Adrenal gland (tissue), 5 donors: ENCODE data around the gene MBD4.
"Not testable (repeated sequence)": the region's sequence is repeated elsewhere in the genome, so short reads cannot be mapped to it uniquely, and the experiment has no call there.

Source experiments
- POLR2A ChIP-seq, 2 donors: fragments of 450-650 bp; IDR thresholded peaks; one replicate each; pipeline ENCODE4 v1.6.1; 2017; ENCODE audit warnings: antibody characterized with exemption in 2 of 2, mild to moderate bottlenecking in 2 of 2, moderate library complexity in 1 of 2
- TF ChIP-seq, protein P1 (sequence below), 6 experiments: fragments of 450-650 bp in 4 of 6; fragments of 200-600 bp in 2 of 6; sonication (generic) in 1 of 6; IDR thresholded peaks; 1 replicate in 5 of 6; 2 replicates in 1 of 6; pipeline versions ENCODE4 v1.5.1 to v1.8.0; 2016 to 2021; ENCODE audit warnings: antibody characterized with exemption in 6 of 6, mild to moderate bottlenecking in 2 of 6, moderate library complexity in 1 of 6
- donor health status: DM: no; HTN: no; CAD: no.

DNA sequence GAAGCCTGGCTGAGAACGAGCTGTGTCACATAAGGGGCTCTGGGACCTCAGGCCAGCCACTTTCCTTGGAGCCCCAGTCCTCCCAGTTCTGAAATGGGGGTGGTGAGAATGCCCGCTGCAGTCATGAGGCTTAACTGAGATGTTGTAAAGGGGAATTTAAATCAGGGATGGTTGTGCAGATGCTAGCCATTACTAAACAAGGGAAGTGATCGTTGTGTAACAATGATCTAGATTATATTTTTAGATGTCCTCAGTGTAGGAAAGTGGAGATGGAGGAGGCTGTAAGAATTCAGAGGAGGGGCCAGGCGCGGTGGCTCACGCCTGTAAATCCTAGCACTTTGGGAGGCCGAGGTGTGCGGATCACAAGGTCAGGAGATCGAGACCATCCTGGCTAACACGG, 49.5 kb upstream of the MBD4 start:
- TF ChIP-seq, protein P1, sequence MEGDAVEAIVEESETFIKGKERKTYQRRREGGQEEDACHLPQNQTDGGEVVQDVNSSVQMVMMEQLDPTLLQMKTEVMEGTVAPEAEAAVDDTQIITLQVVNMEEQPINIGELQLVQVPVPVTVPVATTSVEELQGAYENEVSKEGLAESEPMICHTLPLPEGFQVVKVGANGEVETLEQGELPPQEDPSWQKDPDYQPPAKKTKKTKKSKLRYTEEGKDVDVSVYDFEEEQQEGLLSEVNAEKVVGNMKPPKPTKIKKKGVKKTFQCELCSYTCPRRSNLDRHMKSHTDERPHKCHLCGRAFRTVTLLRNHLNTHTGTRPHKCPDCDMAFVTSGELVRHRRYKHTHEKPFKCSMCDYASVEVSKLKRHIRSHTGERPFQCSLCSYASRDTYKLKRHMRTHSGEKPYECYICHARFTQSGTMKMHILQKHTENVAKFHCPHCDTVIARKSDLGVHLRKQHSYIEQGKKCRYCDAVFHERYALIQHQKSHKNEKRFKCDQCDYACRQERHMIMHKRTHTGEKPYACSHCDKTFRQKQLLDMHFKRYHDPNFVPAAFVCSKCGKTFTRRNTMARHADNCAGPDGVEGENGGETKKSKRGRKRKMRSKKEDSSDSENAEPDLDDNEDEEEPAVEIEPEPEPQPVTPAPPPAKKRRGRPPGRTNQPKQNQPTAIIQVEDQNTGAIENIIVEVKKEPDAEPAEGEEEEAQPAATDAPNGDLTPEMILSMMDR (IDR thresholded peaks at IDR 0.05), result not testable (repeated sequence)
- not testable (repeated sequence) for TF ChIP-seq POLR2A (IDR thresholded peaks at IDR 0.05)
